ENCODE results near the gene GRIK1.

GRIK1 gene

DNA sequence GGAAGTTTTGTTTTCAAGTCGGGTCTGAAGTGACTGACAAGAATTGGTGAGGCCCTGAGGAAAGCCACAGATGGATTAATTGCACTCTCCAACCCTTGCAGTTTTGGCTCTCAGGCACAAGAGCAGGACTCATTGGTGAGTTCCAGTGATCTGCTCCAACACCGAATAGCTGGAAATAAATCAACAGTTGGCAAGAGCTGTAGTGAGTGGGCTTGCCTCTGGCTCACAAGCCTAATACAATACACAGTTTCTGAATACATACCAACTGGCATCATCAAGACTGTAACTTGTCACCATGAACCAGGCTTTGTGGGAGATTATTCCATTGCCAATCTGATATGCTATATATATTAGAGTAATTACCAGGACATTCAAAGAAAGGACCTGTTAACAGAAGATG is 131.6 kb downstream of the GRIK1 start:
- Mint-ChIP-seq H3K4me1 (ENCODE audit: low read depth) (no peaks in the 10 kb centered on the region), H3K4me3 (no peak overlapping the region), H3K27me3 (no peaks in the 10 kb centered on the region), H3K36me3 (ENCODE audit: low read depth) (no peaks in the 10 kb centered on the region), H3K9me3 (no peaks in the 10 kb centered on the region), H3K27ac (no peak overlapping the region)
- intact Hi-C loops (cut with micrococcal nuclease), result no loop called here

DNA sequence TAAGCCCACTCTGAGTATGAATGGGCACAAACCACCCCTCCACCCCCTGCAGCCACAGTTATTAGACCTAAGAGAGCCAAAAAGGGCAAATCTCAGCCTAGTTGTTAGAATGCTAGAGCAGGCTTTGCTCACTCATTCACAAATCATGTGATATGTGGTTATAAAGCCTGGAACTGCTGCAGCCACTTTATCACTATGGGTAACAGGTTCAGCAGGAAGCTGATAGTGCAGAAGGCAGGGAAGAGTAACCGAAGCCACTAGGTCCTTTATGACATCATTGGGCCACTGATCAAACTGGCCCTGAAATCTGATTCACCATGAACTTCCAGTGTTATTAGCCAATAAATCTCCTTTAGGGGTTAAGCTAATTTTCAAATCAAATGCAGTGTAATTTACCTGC is 134.7 kb downstream of the GRIK1 start:
- no peaks in the 10 kb centered on the region for H3K36me3 Mint-ChIP-seq (ENCODE audit: low read depth)
- H3K9me3 Mint-ChIP-seq, result no peaks in the 10 kb centered on the region
- H3K4me1 Mint-ChIP-seq (ENCODE audit: low read depth), result no peaks in the 10 kb centered on the region
- intact Hi-C loops (cut with micrococcal nuclease), result no loop called here
- H3K27me3 Mint-ChIP-seq, result peaks cover 2% of the 10 kb centered on the region
- no peak overlapping the region for H3K27ac Mint-ChIP-seq
- no peak overlapping the region for H3K4me3 Mint-ChIP-seq

DNA sequence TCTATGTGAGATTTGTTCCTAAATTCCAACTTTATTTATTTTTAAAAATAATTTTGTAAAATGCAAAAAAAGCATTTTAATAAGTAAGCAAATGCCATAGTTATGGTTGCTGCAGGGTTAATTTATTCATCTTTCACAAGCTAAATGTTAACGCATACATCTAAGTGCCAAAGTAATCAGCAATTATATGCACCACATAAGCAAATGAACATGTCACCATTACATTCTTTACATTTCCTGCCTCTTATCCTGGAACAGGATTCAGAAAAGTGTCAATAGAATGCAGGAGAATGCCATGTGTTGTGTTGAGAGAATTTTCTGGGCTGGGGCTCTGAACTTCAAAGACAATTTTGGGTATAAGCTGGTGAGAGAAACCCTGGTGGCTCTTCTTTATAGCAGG is 136.6 kb downstream of the GRIK1 start:
- Mint-ChIP-seq H3K36me3 (ENCODE audit: low read depth) (no peaks in the 10 kb centered on the region), H3K27me3 (peaks cover 2% of the 10 kb centered on the region), H3K4me3 (no peak overlapping the region), H3K4me1 (ENCODE audit: low read depth) (no peaks in the 10 kb centered on the region), H3K9me3 (no peaks in the 10 kb centered on the region), H3K27ac (no peak overlapping the region)
- intact Hi-C loops (cut with micrococcal nuclease), result no loop called here

DNA sequence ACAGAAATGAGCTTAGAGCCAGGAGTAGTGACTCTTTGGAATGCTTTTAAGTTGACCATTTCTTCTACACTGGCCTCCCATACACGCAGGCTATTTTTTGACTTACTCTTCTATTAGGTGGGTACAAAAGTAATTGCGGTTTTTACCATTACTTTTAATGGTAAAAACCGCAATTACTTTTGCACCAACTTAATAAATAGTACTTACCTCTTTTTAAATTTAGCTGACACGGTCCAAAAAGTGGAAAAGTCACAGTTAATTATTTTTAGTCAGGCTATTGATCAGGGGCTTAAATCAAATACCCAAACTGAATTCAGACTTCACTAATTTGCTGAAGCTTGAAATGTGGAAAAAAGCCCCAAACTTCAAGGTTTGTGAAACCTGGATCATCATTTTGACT is 138.7 kb downstream of the GRIK1 start:
- no peak overlapping the region for H3K4me3 Mint-ChIP-seq
- no peaks in the 10 kb centered on the region for H3K36me3 Mint-ChIP-seq (ENCODE audit: low read depth)
- no peak overlapping the region for H3K27ac Mint-ChIP-seq
- H3K9me3 Mint-ChIP-seq, result no peaks in the 10 kb centered on the region
- intact Hi-C loops (cut with micrococcal nuclease), result no loop called here
- peaks cover 5% of the 10 kb centered on the region for H3K27me3 Mint-ChIP-seq
- H3K4me1 Mint-ChIP-seq (ENCODE audit: low read depth), result no peaks in the 10 kb centered on the region

DNA sequence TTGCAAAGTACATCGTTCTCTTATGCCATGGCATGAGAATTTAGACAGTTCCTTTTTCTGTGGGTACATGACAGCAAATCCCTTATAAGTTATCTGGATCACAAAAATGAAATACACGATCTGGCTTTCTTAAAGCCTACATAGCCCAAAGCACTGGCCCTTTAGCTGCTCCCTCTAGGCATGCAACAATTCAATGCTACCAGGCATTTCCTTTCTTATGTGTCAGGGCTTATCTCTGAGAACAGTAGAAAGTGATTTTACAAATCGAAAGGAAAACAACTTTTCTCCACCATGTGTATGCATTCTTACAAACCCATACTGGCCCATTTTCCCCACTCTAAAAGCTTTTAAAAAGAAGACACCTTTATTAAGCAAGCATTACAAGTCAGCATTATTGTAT is 139.7 kb downstream of the GRIK1 start:
- no peaks in the 10 kb centered on the region for H3K4me1 Mint-ChIP-seq (ENCODE audit: low read depth)
- H3K4me3 Mint-ChIP-seq, result no peak overlapping the region
- H3K27me3 Mint-ChIP-seq, result peaks cover 5% of the 10 kb centered on the region
- H3K36me3 Mint-ChIP-seq (ENCODE audit: low read depth), result no peaks in the 10 kb centered on the region
- no peaks in the 10 kb centered on the region for H3K9me3 Mint-ChIP-seq
- intact Hi-C loops (cut with micrococcal nuclease), result no loop called here
- no peak overlapping the region for H3K27ac Mint-ChIP-seq

DNA sequence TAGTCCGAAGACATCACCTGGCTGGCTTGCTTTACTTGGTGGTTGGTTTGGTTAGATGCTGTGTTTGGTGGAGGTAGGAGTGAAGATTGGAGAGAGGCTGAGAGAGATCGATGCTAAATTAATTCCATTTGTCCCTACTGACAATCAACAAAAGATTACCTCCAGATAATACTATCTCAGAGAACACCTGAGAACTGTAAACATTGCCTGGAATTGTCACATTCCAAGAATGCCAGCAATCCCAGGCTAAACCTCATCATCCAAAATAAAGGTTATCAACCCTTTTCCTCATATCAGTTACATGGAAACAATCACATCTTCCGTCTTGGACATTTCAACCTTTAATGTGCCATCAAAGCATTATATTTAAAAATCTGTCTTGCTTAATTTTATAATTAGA is 141.0 kb downstream of the GRIK1 start:
- Mint-ChIP-seq H3K9me3 (no peaks in the 10 kb centered on the region), H3K4me1 (ENCODE audit: low read depth) (no peaks in the 10 kb centered on the region)
- intact Hi-C loops (cut with micrococcal nuclease), result no loop called here

DNA sequence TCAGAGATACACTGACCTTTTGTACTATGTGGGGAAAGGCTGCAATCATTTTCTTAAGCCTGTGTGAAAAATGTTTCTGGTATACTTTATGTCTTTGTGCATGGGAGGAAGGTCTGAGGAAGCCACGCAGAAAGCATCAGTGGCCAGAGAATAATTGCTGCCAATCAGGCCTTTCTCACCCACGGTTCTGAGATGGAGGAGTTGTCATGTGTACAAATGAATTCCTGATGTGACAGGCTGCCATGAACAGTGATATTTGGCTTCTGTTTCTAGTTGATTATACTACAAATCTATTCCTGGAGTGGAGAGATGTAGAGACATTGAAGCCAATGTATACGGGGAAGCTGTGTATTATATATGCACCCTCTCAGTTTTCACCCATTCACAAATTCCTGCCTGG is 142.6 kb downstream of the GRIK1 start:
- no peak overlapping the region for H3K27ac Mint-ChIP-seq
- H3K4me3 Mint-ChIP-seq, result no peak overlapping the region
- no peaks in the 10 kb centered on the region for H3K4me1 Mint-ChIP-seq (ENCODE audit: low read depth)
- intact Hi-C loops (cut with micrococcal nuclease), result no loop called here
- H3K9me3 Mint-ChIP-seq, result no peaks in the 10 kb centered on the region
- no peaks in the 10 kb centered on the region for H3K36me3 Mint-ChIP-seq (ENCODE audit: low read depth)
- H3K27me3 Mint-ChIP-seq, result peaks cover 5% of the 10 kb centered on the region

More for the DNA sequence above, 141.0 kb downstream of the GRIK1 start:
- H3K27ac Mint-ChIP-seq, result no peak overlapping the region
- H3K4me3 Mint-ChIP-seq, result no peak overlapping the region
- no peaks in the 10 kb centered on the region for H3K36me3 Mint-ChIP-seq (ENCODE audit: low read depth)
- H3K27me3 Mint-ChIP-seq, result peaks cover 5% of the 10 kb centered on the region

DNA sequence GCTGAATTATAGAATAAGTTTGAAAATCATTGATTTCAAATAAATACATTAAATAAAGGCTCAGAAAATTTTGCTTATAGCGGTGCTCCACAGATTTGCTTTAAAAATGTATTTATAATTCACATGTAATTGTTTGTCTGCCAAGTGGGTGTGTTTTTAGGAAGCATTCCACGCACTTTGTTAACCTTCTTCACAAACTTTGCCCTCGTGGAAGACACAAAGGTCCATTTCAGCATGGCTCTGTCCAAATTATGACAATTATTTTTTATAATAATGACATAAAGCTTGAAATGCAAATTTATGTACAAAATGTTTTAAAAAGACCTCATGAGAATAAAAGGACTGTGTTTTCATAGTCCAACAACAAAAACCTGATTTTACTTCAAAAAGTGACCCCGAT is 146.1 kb downstream of the GRIK1 start:
- Mint-ChIP-seq H3K4me3 (no peak overlapping the region), H3K9me3 (no peaks in the 10 kb centered on the region), H3K4me1 (ENCODE audit: low read depth) (no peaks in the 10 kb centered on the region), H3K27ac (no peak overlapping the region), H3K36me3 (ENCODE audit: low read depth) (no peaks in the 10 kb centered on the region), H3K27me3 (peaks cover 3% of the 10 kb centered on the region)
- intact Hi-C loops (cut with micrococcal nuclease), result no loop called here

DNA sequence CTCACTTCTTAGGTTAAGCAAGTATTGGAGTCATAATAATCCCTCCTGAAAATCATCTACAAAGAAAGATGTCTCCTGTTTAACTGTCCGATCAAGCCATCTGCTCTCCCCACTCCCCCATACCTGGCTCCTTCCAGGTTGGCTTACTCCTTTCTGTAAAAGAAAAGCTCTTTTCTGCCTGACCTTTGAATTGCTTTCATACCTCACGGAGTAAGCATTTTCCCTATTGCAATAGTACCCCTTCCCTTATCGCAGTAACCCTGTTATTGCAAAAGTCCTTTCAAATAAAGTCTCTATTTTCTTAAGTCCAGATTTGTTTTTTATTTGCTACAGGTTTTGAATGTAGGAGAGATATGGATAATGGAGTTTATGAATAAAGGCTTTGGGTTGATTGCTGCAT is 150.4 kb downstream of the GRIK1 start:
- Mint-ChIP-seq H3K4me3 (no peak overlapping the region), H3K27me3 (no peaks in the 10 kb centered on the region), H3K36me3 (ENCODE audit: low read depth) (no peaks in the 10 kb centered on the region), H3K9me3 (no peaks in the 10 kb centered on the region), H3K27ac (no peak overlapping the region), H3K4me1 (ENCODE audit: low read depth) (peaks cover 10% of the 10 kb centered on the region)
- intact Hi-C loops (cut with micrococcal nuclease), result loop anchor here (5.0 kb wide), 1 partner anchor 92 kb away; no protein-coding TSS in a partner anchor

DNA sequence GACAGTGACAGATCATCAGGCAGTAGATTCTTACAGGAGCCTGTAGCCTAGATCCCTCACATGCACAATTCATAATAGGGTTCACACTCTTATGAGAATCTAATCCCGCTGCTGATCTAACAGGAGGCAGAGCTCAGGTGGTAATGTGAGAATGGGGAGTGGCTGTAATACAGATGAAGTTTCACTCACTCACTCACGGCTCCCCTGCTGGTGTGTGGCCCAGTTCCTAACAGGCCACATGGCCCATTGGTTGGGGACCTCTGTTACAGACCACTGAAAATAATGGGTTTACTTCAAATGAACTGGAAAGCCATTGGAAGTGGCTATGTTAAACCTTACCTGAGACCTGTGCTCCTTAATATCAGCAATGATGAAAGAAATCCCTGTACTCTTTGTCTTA is 151.0 kb downstream of the GRIK1 start:
- Mint-ChIP-seq H3K27ac (no peak overlapping the region), H3K9me3 (no peaks in the 10 kb centered on the region), H3K4me1 (ENCODE audit: low read depth) (peaks cover 10% of the 10 kb centered on the region), H3K27me3 (no peaks in the 10 kb centered on the region), H3K4me3 (no peak overlapping the region), H3K36me3 (ENCODE audit: low read depth) (no peaks in the 10 kb centered on the region)
- intact Hi-C loops (cut with micrococcal nuclease), result loop anchor here (5.0 kb wide), 1 partner anchor 91 kb away; no protein-coding TSS in a partner anchor

DNA sequence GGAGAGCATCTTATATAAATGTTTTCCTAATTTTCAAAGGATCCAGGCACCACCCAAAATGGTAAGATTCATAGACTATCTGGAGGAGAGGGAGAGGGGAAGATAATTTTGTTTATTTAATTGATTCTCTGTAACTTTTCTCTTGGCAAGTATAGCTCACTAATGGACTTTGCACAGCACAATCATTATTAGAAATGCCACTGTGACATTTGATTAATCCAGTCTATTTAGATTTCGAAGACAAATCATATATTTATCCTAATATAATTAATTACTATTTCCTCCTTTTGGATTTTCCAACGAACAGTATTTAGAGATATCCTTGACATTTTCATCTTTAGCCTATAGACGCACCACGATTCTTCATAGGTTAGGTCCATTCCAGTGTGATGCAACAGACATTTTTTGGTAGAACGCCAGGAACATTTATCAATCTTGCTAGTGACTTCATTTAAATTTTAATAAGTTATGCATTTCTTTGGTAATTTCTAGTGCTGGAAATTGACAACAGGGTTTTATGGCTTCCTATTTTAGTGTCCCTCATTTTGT is 152.4 kb downstream of the GRIK1 start:
- no peak overlapping the region for H3K27ac Mint-ChIP-seq
- no peak overlapping the region for H3K4me3 Mint-ChIP-seq
- H3K9me3 Mint-ChIP-seq, result no peaks in the 10 kb centered on the region
- H3K4me1 Mint-ChIP-seq (ENCODE audit: low read depth), result peaks cover 10% of the 10 kb centered on the region
- intact Hi-C loops (cut with micrococcal nuclease), result loop anchor here (5.0 kb wide), 1 partner anchor 90 kb away; no protein-coding TSS in a partner anchor
- no peaks in the 10 kb centered on the region for H3K36me3 Mint-ChIP-seq (ENCODE audit: low read depth)
- no peaks in the 10 kb centered on the region for H3K27me3 Mint-ChIP-seq

DNA sequence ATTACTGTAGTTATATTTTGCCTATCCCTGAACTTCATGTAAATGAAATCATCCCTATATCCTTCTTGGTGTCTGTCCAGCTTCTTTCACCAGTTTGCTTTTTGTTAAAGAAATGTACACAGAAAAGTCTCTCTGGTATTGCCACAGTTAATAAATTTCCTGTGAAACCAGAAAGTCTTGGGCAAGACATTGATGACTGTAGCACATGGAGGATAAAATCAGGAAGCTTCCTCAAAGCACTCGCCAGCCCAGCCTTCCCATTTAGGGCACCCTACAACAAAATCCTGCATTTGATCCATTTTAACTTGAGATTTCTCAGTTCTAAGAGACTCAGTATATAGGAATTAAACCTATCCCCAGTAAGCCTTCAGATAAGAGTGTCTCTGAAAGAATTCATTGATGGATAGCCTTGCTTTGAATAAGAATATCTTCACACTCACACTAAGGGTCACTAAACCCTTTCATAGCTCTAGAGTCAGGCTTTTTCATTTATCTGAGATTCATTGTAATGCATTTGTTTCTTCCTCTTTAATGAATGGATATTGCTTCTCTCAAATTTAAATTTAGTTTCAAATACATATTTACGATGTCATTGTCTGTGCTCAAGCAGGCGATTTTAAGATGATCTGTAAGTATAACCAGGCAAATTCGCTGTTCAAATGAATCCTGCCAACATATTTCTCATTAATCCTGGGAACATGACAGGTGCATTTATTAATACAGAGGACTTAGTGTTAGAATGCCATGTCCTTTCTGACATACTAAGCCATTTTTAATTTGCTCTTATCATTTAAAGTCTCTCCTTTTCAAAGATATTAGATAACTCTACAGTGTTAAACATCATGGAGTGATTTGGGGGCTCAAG is 153.1 kb downstream of the GRIK1 start:
- intact Hi-C loops (cut with micrococcal nuclease), result loop anchor here (5.0 kb wide), 1 partner anchor 89 kb away; no protein-coding TSS in a partner anchor
- H3K36me3 Mint-ChIP-seq (ENCODE audit: low read depth), result no peaks in the 10 kb centered on the region
- H3K27ac Mint-ChIP-seq, result no peak overlapping the region
- H3K4me3 Mint-ChIP-seq, result no peak overlapping the region
- H3K4me1 Mint-ChIP-seq (ENCODE audit: low read depth), result peaks cover 10% of the 10 kb centered on the region
- H3K9me3 Mint-ChIP-seq, result no peaks in the 10 kb centered on the region
- H3K27me3 Mint-ChIP-seq, result no peaks in the 10 kb centered on the region

DNA sequence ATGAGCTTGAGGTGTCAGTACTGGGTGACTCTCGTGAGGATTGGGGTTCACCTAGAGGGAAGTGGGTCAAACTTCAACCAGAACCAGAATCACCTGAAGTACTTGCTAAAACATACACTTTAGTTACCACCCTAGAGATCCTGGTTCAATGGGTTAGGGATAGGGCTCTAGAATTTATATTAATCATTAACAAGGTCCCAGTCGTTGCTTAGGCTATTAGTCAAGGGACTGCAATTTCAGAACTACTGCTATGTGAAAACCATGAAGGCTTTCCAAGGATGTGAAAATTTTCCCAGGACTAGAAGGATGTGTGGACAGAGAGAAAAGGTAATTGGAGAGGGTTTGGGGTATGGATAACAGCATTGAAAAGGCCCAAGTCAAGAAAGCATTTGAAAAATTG is 162.6 kb downstream of the GRIK1 start:
- Mint-ChIP-seq H3K27me3 (peaks cover 2% of the 10 kb centered on the region), H3K9me3 (no peaks in the 10 kb centered on the region), H3K36me3 (ENCODE audit: low read depth) (no peaks in the 10 kb centered on the region), H3K4me3 (no peak overlapping the region), H3K4me1 (ENCODE audit: low read depth) (no peaks in the 10 kb centered on the region), H3K27ac (no peak overlapping the region)
- intact Hi-C loops (cut with micrococcal nuclease), result no loop called here

DNA sequence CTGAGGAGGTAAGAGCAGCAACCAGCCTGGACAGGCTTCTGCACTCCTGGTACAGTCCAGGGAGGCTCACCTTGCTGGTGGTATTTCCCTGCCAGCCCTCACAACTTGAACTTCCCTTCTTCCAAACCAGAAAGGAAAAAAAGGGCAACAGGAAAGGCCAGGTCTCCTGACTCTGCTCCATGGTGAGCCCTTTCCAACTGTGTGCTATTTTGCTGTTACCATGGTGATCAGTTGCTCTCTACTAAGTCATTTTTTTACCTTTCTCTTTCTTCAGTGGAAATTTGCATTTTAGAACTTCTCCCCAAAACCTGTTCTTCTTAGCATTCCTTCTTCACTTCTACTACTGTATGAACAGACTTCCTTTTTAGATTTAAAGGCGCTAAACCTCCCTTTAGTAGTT is 164.3 kb downstream of the GRIK1 start:
- no peaks in the 10 kb centered on the region for H3K36me3 Mint-ChIP-seq (ENCODE audit: low read depth)
- H3K9me3 Mint-ChIP-seq, result no peaks in the 10 kb centered on the region
- no peak overlapping the region for H3K4me3 Mint-ChIP-seq
- no peaks in the 10 kb centered on the region for H3K4me1 Mint-ChIP-seq (ENCODE audit: low read depth)
- no peak overlapping the region for H3K27ac Mint-ChIP-seq
- intact Hi-C loops (cut with micrococcal nuclease), result no loop called here
- H3K27me3 Mint-ChIP-seq, result peaks cover 2% of the 10 kb centered on the region

All from dendritic cell treated with granulocyte-macrophage colony-stimulating factor and Interleukin-4, amounts not matched to agents 40 ng/mL and 50 ng/mL, for 4 days (primary cell).